NOMO-1 treated with dmso at 0.1 percent for 144 hours (cell line): Measurements from ENCODE around the gene SHISAL2A.

ENCODE experiments used
- DNase-seq: peaks from one replicate; lab custom pipeline; 2025; ENCODE audit not compliant: unreplicated experiment; lab: John Stamatoyannopoulos, UW

The SHISAL2A gene

GRCh38 chr1:52658795-52659194, 25.8 kb downstream of the SHISAL2A start:
- no peak for DNase-seq

DNA sequence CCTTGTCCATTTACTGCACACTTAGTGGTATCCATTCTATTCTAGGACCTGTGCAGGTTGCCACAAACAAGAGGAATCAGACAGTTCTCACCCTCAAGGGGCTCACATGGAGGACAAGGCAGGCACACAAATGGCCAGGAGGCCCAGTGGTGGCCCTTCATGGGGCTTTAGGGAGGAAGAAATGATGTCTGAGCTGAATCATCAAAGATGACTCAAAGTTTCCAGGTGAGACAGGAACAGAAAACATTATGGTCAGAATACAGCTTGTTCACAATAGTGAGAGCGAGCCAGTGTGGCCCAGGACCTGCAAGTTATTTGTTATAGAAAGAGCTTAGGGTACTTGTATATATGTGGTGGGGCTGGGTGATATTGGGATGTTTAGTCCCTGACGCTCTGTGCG, 26.4 kb downstream of the SHISAL2A start:
- no peak for DNase-seq

DNA sequence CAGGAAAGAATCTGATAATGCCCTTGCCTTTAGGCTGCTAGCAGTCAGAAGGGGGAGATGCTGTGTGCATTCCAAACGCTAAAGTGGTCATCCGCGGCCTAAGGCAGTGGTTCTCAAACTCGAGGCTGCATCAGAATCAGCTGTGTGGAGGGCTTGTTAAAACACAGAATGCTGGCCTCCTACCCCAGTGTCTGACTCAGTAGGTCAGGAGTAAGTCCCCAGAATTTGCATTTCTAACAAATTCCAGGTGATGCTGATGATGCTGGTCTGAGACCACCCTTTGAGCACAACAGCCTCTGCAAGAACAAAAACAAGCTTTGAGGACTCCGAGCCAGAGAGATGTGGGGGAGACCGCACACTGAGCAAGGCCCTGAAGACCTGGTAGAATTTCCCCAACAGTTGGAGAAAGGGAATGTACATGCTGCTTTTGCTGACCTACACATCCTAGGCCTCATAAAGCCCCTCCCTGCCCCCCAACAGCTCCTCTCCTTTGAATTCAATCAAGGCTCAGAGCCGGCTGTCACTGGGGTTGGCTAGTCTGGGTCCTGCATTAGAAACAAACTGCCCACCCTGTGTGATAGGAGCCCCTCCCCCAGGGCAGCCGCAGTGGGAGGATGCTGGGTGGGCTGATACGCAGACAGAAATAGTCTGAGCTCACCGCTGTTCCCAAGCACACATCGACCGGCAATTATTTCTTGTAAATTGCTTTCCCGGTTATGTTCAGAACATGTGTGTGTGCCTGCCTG, 27.1 kb downstream of the SHISAL2A start:
- DNase-seq = no peak

GRCh38 chr1:52660807-52661206, 27.8 kb downstream of the SHISAL2A start:
- DNase-seq = no peak

DNA sequence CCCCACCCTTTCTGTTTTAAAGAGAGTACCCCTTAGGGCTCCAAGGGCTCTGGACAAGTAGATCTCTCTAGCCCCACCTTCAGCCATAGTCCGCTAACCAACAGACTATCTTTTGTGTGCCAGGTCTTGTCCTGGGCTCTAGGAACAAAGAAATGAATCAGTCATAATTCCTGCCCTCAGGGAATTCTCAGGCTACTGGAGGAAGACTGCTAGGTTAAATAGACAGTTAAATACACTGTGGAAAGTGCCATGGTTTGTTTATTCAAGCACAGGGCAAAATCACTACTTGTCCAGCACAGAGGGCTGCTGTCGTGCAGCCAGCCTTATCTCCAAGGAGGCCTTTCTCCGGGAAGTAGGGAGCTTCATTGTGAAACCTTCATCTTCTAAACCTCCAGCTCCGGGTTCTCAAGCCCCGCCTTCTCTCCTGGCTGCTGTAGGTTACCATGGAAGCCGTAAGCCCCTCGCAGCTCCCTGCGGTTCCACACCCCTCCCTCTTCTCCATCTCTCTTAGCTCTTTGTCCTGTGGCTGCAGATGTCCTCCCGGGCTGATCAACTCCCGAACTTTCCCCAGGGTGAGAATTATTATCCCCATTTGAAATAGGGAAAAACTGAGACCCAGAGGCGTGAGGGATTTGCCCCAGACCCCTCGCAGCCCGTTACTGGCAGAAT, 29.8 kb downstream of the SHISAL2A start:
- DNase-seq = no peak

- no peak for DNase-seq
Observed at GRCh38 chr1:52663716-52664115, 30.7 kb downstream of the SHISAL2A start.

- DNase-seq = no peak
Observed at GRCh38 chr1:52665006-52665941, 32.3 kb downstream of the SHISAL2A start.

- no peak for DNase-seq
Observed at GRCh38 chr1:52667290-52667689, 34.3 kb downstream of the SHISAL2A start.

- no peak for DNase-seq
Observed at GRCh38 chr1:52667984-52668383, 35.0 kb downstream of the SHISAL2A start.

DNA sequence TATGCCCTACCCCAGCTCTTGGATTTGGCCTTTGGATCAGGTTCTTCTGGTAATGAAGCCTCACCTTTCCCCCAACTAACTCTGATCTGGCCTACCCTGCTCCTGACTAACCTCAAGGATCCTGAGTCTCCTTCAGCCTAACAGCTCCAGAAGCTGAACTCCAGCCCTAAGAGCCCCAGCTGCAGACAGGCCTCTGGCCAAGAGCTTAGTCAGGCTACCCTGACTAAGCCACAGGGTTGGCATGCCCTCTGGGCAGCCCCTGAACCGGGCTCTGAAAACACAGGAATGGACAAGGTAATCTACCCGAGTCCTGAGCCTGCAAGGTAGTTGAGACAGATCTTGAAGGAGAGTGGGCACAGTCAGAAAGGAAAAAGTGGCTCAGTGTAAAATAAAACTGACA, 35.7 kb downstream of the SHISAL2A start:
- DNase-seq = no peak

GRCh38 chr1:52669696-52670095, 36.7 kb downstream of the SHISAL2A start:
- no peak for DNase-seq

GRCh38 chr1:52670604-52671003, 37.6 kb downstream of the SHISAL2A start:
- DNase-seq = no peak

DNA sequence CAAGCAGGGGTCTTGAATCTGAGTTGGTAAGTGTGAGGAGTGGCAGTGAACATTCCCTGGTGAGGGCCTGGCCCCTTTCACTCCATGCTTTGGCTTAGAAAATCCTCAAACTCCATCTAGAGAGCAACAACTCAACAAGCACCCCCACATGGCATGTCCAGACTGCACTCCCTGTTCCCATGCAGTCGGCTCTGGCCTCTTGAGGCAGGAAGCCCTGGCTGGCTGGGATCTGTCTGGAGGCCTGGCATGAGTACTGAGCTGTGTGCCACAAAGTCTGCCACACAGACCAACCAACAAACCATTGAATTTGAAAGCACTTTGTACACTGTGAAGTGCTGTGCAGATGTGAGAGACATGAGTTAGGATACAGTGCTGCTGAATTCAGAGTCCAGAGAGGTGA, 40.0 kb downstream of the SHISAL2A start:
- no peak for DNase-seq

GRCh38 chr1:52673513-52673912, 40.5 kb downstream of the SHISAL2A start:
- no peak for DNase-seq

- no peak for DNase-seq
Observed at GRCh38 chr1:52674497-52675384, 41.8 kb downstream of the SHISAL2A start.

- DNase-seq = no peak
Observed at GRCh38 chr1:52676249-52676903, 43.4 kb downstream of the SHISAL2A start.

DNA sequence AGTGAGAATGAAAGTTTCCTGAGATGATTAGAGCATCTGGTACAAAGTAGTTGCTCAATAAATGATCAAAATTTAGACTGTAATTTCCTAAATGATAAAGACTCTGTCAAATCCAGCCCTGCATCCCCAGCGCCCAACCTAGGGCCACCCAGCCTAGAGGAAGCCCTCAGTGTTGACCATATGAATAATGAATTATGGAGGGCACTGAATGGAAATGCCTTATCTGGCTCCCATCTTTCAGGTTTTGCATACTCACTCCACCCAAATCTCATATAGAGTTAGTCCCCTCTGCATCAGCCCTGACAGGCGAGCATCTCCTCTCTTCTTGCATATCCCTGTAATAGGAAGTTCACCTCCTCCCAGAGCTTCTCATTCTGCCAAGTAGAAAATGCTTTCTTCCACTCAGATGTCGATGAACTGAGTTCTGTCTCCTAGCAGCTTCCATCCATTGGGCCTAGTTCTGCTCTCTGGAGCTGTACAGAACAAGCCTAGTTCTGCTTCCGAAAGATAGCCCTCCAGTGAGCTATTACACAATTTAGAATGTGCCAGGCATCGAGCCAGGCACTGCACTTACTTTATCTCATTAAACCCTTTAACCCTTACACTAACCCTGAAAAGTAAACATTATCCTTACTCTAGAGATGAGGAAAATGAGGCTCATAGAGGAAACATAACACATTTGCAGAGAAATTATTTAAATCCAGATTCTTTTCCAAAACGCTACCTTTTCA, 44.3 kb downstream of the SHISAL2A start:
- DNase-seq = no peak

GRCh38 chr1:52679048-52679447, 46.1 kb downstream of the SHISAL2A start:
- DNase-seq = no peak

DNA sequence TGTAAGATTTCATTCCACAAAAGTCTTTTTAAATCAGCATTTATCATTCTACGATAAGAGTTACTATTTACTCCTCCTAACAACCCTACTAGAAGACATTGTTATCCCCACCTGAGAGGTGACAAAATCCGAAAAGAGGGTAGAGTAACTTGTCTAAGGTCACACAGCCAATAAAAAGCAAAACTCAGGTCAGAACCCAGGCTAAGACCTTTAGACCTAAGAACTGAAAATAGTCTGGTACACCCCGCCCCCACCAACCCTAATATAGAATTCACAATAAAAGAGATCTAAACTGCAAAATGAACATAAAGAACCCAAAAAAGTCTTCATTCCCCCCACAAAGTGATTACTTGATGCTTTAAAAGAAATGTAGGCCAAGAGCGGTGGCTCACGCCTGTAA, 46.5 kb downstream of the SHISAL2A start:
- no peak for DNase-seq
